ENCODE measurements around the gene CCNL1.

Gene CCNL1

GRCh38 chr3:157128771-157129681 lies 30.9 kb downstream of the CCNL1 start:
- no peaks in the 10 kb centered on the region for H3K36me3 ChIP-seq (ENCODE audit: control insufficient read depth in 1 of 2, insufficient read depth in 2 of 2, low read length in 2 of 2)
- H3K9me3 ChIP-seq (ENCODE audit: control insufficient read depth in 1 of 2, low read length in 2 of 2): no peaks in the 10 kb centered on the region
- peak overlapping the region; percentile 81 for H3K27ac ChIP-seq (ENCODE audit: low read length)
- no peak overlapping the region for H3K4me3 ChIP-seq (ENCODE audit: low read depth in 1 of 2, low read length in 2 of 2)
- no peaks in the 10 kb centered on the region for H3K27me3 ChIP-seq (ENCODE audit: low read depth, low read length)
- peaks cover 10 to 12% of the 10 kb centered on the region in 2 donors for H3K4me1 ChIP-seq (ENCODE audit: control insufficient read depth in 1 of 2, insufficient read depth in 2 of 2, low read length in 2 of 2)

GRCh38 chr3:157127831-157128767 lies 31.8 kb downstream of the CCNL1 start:
- Histone ChIP-seq H3K27ac (ENCODE audit: low read length) (peak overlapping the region; percentile 81), H3K9me3 (ENCODE audit: control insufficient read depth in 1 of 2, low read length in 2 of 2) (no peaks in the 10 kb centered on the region), H3K27me3 (ENCODE audit: low read depth, low read length) (no peaks in the 10 kb centered on the region), H3K4me1 (ENCODE audit: control insufficient read depth in 1 of 2, insufficient read depth in 2 of 2, low read length in 2 of 2) (peaks cover 10 to 12% of the 10 kb centered on the region in 2 donors), H3K36me3 (ENCODE audit: control insufficient read depth in 1 of 2, insufficient read depth in 2 of 2, low read length in 2 of 2) (no peaks in the 10 kb centered on the region), H3K4me3 (ENCODE audit: low read depth in 1 of 2, low read length in 2 of 2) (no peak overlapping the region)

GRCh38 chr3:157127268-157127667 lies 32.7 kb downstream of the CCNL1 start:
- no peak overlapping the region for H3K27ac ChIP-seq (ENCODE audit: low read length)
- no peaks in the 10 kb centered on the region for H3K27me3 ChIP-seq (ENCODE audit: low read depth, low read length)
- no peaks in the 10 kb centered on the region for H3K9me3 ChIP-seq (ENCODE audit: control insufficient read depth in 1 of 2, low read length in 2 of 2)
- no peak overlapping the region for H3K4me3 ChIP-seq (ENCODE audit: low read depth in 1 of 2, low read length in 2 of 2)
- H3K36me3 ChIP-seq (ENCODE audit: control insufficient read depth in 1 of 2, insufficient read depth in 2 of 2, low read length in 2 of 2): no peaks in the 10 kb centered on the region
- H3K4me1 ChIP-seq (ENCODE audit: control insufficient read depth in 1 of 2, insufficient read depth in 2 of 2, low read length in 2 of 2): peaks cover 10 to 12% of the 10 kb centered on the region in 2 donors

GRCh38 chr3:157126365-157126764 lies 33.6 kb downstream of the CCNL1 start:
- Histone ChIP-seq H3K4me1 (ENCODE audit: control insufficient read depth in 1 of 2, insufficient read depth in 2 of 2, low read length in 2 of 2) (peaks cover 10 to 12% of the 10 kb centered on the region in 2 donors), H3K27ac (ENCODE audit: low read length) (no peak overlapping the region)

GRCh38 chr3:157125101-157125500 lies 34.8 kb downstream of the CCNL1 start:
- no peaks in the 10 kb centered on the region for H3K27me3 ChIP-seq (ENCODE audit: low read depth, low read length)
- peaks cover 7 to 9% of the 10 kb centered on the region in 2 donors for H3K4me1 ChIP-seq (ENCODE audit: control insufficient read depth in 1 of 2, insufficient read depth in 2 of 2, low read length in 2 of 2)
- no peak overlapping the region for H3K27ac ChIP-seq (ENCODE audit: low read length)
- H3K9me3 ChIP-seq (ENCODE audit: control insufficient read depth in 1 of 2, low read length in 2 of 2): no peaks in the 10 kb centered on the region
- H3K36me3 ChIP-seq (ENCODE audit: control insufficient read depth in 1 of 2, insufficient read depth in 2 of 2, low read length in 2 of 2): no peaks in the 10 kb centered on the region
- H3K4me3 ChIP-seq (ENCODE audit: low read depth in 1 of 2, low read length in 2 of 2): no peak overlapping the region

More at GRCh38 chr3:157126365-157126764, 33.6 kb downstream of the CCNL1 start:
- Histone ChIP-seq H3K9me3 (ENCODE audit: control insufficient read depth in 1 of 2, low read length in 2 of 2) (no peaks in the 10 kb centered on the region), H3K27me3 (ENCODE audit: low read depth, low read length) (no peaks in the 10 kb centered on the region), H3K4me3 (ENCODE audit: low read depth in 1 of 2, low read length in 2 of 2) (no peak overlapping the region), H3K36me3 (ENCODE audit: control insufficient read depth in 1 of 2, insufficient read depth in 2 of 2, low read length in 2 of 2) (no peaks in the 10 kb centered on the region)

- Histone ChIP-seq H3K27me3 (ENCODE audit: low read depth, low read length) (no peaks in the 10 kb centered on the region), H3K9me3 (ENCODE audit: control insufficient read depth in 1 of 2, low read length in 2 of 2) (no peaks in the 10 kb centered on the region), H3K4me1 (ENCODE audit: control insufficient read depth in 1 of 2, insufficient read depth in 2 of 2, low read length in 2 of 2) (peaks cover 1 to 3% of the 10 kb centered on the region in 2 donors), H3K4me3 (ENCODE audit: low read depth in 1 of 2, low read length in 2 of 2) (no peak overlapping the region), H3K36me3 (ENCODE audit: control insufficient read depth in 1 of 2, insufficient read depth in 2 of 2, low read length in 2 of 2) (no peaks in the 10 kb centered on the region), H3K27ac (ENCODE audit: low read length) (no peak overlapping the region)
Measured at GRCh38 chr3:157123621-157124020, 36.3 kb downstream of the CCNL1 start.

- Histone ChIP-seq H3K27ac (ENCODE audit: low read length) (no peak overlapping the region), H3K4me1 (ENCODE audit: control insufficient read depth in 1 of 2, insufficient read depth in 2 of 2, low read length in 2 of 2) (no peaks in the 10 kb centered on the region), H3K4me3 (ENCODE audit: low read depth in 1 of 2, low read length in 2 of 2) (no peak overlapping the region), H3K9me3 (ENCODE audit: control insufficient read depth in 1 of 2, low read length in 2 of 2) (no peaks in the 10 kb centered on the region), H3K36me3 (ENCODE audit: control insufficient read depth in 1 of 2, insufficient read depth in 2 of 2, low read length in 2 of 2) (no peaks in the 10 kb centered on the region), H3K27me3 (ENCODE audit: low read depth, low read length) (no peaks in the 10 kb centered on the region)
Measured at GRCh38 chr3:157122832-157123427, 37.0 kb downstream of the CCNL1 start.

- no peak overlapping the region for H3K4me3 ChIP-seq (ENCODE audit: low read depth in 1 of 2, low read length in 2 of 2)
- H3K27me3 ChIP-seq (ENCODE audit: low read depth, low read length): no peaks in the 10 kb centered on the region
- no peak overlapping the region for H3K27ac ChIP-seq (ENCODE audit: low read length)
- H3K9me3 ChIP-seq (ENCODE audit: control insufficient read depth in 1 of 2, low read length in 2 of 2): no peaks in the 10 kb centered on the region
- H3K4me1 ChIP-seq (ENCODE audit: control insufficient read depth in 1 of 2, insufficient read depth in 2 of 2, low read length in 2 of 2): no peaks in the 10 kb centered on the region
- no peaks in the 10 kb centered on the region for H3K36me3 ChIP-seq (ENCODE audit: control insufficient read depth in 1 of 2, insufficient read depth in 2 of 2, low read length in 2 of 2)
Measured at GRCh38 chr3:157122116-157122515, 37.8 kb downstream of the CCNL1 start.

- Histone ChIP-seq H3K27me3 (ENCODE audit: low read depth, low read length) (no peaks in the 10 kb centered on the region), H3K27ac (ENCODE audit: low read length) (no peak overlapping the region), H3K36me3 (ENCODE audit: control insufficient read depth in 1 of 2, insufficient read depth in 2 of 2, low read length in 2 of 2) (no peaks in the 10 kb centered on the region), H3K4me1 (ENCODE audit: control insufficient read depth in 1 of 2, insufficient read depth in 2 of 2, low read length in 2 of 2) (no peaks in the 10 kb centered on the region), H3K4me3 (ENCODE audit: low read depth in 1 of 2, low read length in 2 of 2) (no peak overlapping the region), H3K9me3 (ENCODE audit: control insufficient read depth in 1 of 2, low read length in 2 of 2) (no peaks in the 10 kb centered on the region)
Measured at GRCh38 chr3:157121522-157121921, 38.4 kb downstream of the CCNL1 start.

GRCh38 chr3:157120071-157120892 lies 39.7 kb downstream of the CCNL1 start:
- H3K36me3 ChIP-seq (ENCODE audit: control insufficient read depth in 1 of 2, insufficient read depth in 2 of 2, low read length in 2 of 2): no peaks in the 10 kb centered on the region
- no peaks in the 10 kb centered on the region for H3K9me3 ChIP-seq (ENCODE audit: control insufficient read depth in 1 of 2, low read length in 2 of 2)
- peak overlapping the region; percentile 2 for H3K27ac ChIP-seq (ENCODE audit: low read length)
- H3K4me3 ChIP-seq (ENCODE audit: low read depth in 1 of 2, low read length in 2 of 2): no peak overlapping the region
- H3K27me3 ChIP-seq (ENCODE audit: low read depth, low read length): no peaks in the 10 kb centered on the region
- no peaks in the 10 kb centered on the region for H3K4me1 ChIP-seq (ENCODE audit: control insufficient read depth in 1 of 2, insufficient read depth in 2 of 2, low read length in 2 of 2)

Measured in muscle layer of duodenum (tissue), 2 donors.